Lower lobe of right lung (tissue), 2 donors: ENCODE measurements around the gene WWTR1. TPM values are rescaled to one million over a fixed set of nuclear protein-coding genes. Genes with fewer than 3 reads are reported as not detected.
A peak's percentile ranks its signal among the peaks of the same experiment; 100 is the strongest.

ENCODE experiments used
- ATAC-seq, 2 donors: fragments of 200-7000 bp; cut with Tn5 transposase; one replicate each; pipeline ENCODE4 v1.9.1; 2020 to 2022; ENCODE audit warnings: mild to moderate bottlenecking in 2 of 2, moderate library complexity in 2 of 2
- DNase-seq: peaks from one replicate; pipeline ENCODE4 v3.0.0-alpha.2; 2020
- H3K27ac ChIP-seq: fragments of 200-600 bp; one replicate; pipeline ENCODE4 v1.8.0; 2022
- H3K27me3 ChIP-seq: fragments of 200-600 bp; one replicate; pipeline ENCODE4 v1.8.0; 2022; ENCODE audit warnings: low read depth
- H3K36me3 ChIP-seq: fragments of 200-600 bp; one replicate; pipeline ENCODE4 v1.8.0; 2022; ENCODE audit warnings: mild to moderate bottlenecking
- H3K4me1 ChIP-seq: fragments of 200-600 bp; one replicate; pipeline ENCODE4 v1.8.0; 2022
- H3K4me3 ChIP-seq: fragments of 200-600 bp; one replicate; pipeline ENCODE4 v1.8.0; 2022; ENCODE audit warnings: mild to moderate bottlenecking
- H3K9me3 ChIP-seq: fragments of 200-600 bp; one replicate; pipeline ENCODE4 v1.8.0; 2022
- intact Hi-C: fragments of 100-400 bp; cut with DNase I; formaldehyde crosslinking; loops from one replicate; pipeline ENCODE4 v1.11.0; 2022
- total RNA-seq: library from RNA; stranded (reverse); fragmentation: NEBNext Ultra II Directional; extraction: Animal tissue kit (Norgen Biotek cat#: 25700); gene quantifications from one replicate; pipeline ENCODE4 v1.2.1, GENCODE V29; 2021
- TF ChIP-seq, protein P1 (sequence below): fragments of 200-600 bp; IDR thresholded peaks from one replicate; pipeline ENCODE4 v1.8.0; 2022; ENCODE audit warnings: antibody characterized with exemption, mild to moderate bottlenecking
- donor health status: DM: no; HTN: yes; CAD: no; lungs with severe emphysema.

Gene WWTR1
- total RNA-seq, 1 donor from 2014 or later = 89.5 TPM

GRCh38 chr3:149579838-149580542 is 77.8 kb downstream of the WWTR1 start:
- H3K27me3 ChIP-seq = no peaks in the 10 kb centered on the region
- DNase-seq (no peak), ATAC-seq (no peak)
- H3K36me3 ChIP-seq = no peaks in the 10 kb centered on the region
- no peak overlapping the region for H3K27ac ChIP-seq
- H3K4me1 ChIP-seq = peaks cover 73% of the 10 kb centered on the region
- TF ChIP-seq, protein P1, sequence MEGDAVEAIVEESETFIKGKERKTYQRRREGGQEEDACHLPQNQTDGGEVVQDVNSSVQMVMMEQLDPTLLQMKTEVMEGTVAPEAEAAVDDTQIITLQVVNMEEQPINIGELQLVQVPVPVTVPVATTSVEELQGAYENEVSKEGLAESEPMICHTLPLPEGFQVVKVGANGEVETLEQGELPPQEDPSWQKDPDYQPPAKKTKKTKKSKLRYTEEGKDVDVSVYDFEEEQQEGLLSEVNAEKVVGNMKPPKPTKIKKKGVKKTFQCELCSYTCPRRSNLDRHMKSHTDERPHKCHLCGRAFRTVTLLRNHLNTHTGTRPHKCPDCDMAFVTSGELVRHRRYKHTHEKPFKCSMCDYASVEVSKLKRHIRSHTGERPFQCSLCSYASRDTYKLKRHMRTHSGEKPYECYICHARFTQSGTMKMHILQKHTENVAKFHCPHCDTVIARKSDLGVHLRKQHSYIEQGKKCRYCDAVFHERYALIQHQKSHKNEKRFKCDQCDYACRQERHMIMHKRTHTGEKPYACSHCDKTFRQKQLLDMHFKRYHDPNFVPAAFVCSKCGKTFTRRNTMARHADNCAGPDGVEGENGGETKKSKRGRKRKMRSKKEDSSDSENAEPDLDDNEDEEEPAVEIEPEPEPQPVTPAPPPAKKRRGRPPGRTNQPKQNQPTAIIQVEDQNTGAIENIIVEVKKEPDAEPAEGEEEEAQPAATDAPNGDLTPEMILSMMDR = no peak
- no peaks in the 10 kb centered on the region for H3K9me3 ChIP-seq
- no peak overlapping the region for H3K4me3 ChIP-seq
- intact Hi-C loops = no loop called here

DNA sequence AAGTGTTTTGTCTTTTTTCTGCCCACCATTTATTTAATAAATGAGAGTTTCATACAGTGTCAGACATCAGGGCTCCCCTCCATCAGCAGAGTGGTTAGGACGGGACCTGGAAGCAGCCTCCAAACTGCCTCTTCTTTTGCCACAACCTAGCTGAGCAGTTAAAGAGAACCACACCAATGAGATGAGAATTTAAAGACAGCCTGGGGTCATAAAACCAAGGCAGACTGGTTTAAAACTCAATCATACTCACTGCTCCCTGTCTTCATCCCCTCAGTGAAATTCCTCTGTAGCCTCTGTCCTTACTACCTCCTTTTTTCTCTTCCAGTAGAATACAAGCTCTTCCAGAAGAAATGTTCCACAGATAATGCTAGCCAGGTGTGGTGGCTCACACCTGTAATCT is 78.7 kb downstream of the WWTR1 start:
- Histone ChIP-seq H3K27ac (no peak overlapping the region), H3K9me3 (no peaks in the 10 kb centered on the region), H3K4me3 (no peak overlapping the region), H3K36me3 (no peaks in the 10 kb centered on the region), H3K27me3 (no peaks in the 10 kb centered on the region), H3K4me1 (peaks cover 77% of the 10 kb centered on the region)
- intact Hi-C loops = no loop called here
- TF ChIP-seq, protein P1 = no peak
- ATAC-seq (no peak), DNase-seq (no peak)

GRCh38 chr3:149577801-149578200 is 80.0 kb downstream of the WWTR1 start:
- Histone ChIP-seq H3K27ac (no peak overlapping the region), H3K27me3 (no peaks in the 10 kb centered on the region), H3K9me3 (no peaks in the 10 kb centered on the region), H3K36me3 (no peaks in the 10 kb centered on the region), H3K4me1 (peaks cover 82% of the 10 kb centered on the region), H3K4me3 (no peak overlapping the region)
- DNase-seq (no peak), ATAC-seq (no peak)
- TF ChIP-seq, protein P1 = no peak
- intact Hi-C loops = no loop called here

- H3K27ac ChIP-seq = peak overlapping the region; percentile 72
- H3K4me3 ChIP-seq = no peak overlapping the region
- ATAC-seq = peak; percentile 63 to 75
- H3K27me3 ChIP-seq = no peaks in the 10 kb centered on the region
- peaks cover 79% of the 10 kb centered on the region for H3K4me1 ChIP-seq
- peaks cover 13% of the 10 kb centered on the region for H3K36me3 ChIP-seq
- H3K9me3 ChIP-seq = no peaks in the 10 kb centered on the region
- TF ChIP-seq, protein P1 = no peak
- DNase-seq = no peak
- intact Hi-C loops = no loop called here
Observed at GRCh38 chr3:149575961-149576564, 81.8 kb downstream of the WWTR1 start.

DNA sequence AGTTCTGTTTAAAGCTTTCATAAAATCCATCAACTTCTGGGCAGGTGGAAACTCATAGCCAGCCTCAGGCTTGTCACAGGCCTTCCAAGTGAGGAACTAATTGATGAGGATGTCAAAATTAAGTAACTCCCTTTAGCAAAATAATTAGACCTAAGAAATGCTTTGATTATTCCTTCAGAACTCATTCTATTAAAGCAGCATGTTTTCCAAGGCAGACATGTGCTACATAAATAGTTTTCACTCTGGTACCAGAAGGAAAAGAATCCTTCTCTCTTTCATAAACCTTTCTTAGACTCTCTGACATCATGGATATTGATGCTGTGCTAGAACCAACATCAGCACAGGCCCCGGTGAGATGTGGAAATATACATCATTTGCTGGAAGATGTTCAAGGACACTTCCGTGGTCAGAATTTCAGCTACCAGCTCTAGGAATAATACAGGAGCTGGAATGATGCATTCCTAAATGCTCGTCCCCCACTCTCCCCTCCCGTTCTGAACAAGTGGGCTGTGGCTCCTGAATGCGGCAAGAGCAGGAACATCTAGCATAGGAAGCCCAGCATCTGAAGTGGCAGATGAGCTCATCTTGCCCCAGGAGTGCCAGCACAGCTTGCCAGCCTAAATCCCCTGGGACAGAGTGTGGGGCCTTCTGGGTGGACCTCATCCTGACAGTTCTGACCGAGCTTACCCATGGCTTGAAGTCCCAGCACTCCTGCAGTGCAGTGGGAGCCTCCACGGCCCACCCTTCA is 82.4 kb downstream of the WWTR1 start:
- no peaks in the 10 kb centered on the region for H3K27me3 ChIP-seq
- H3K4me1 ChIP-seq = peaks cover 75% of the 10 kb centered on the region
- no peaks in the 10 kb centered on the region for H3K9me3 ChIP-seq
- peak overlapping the region; percentile 72 for H3K27ac ChIP-seq
- H3K36me3 ChIP-seq = peaks cover 19% of the 10 kb centered on the region
- intact Hi-C loops = no loop called here
- TF ChIP-seq, protein P1 = no peak
- H3K4me3 ChIP-seq = no peak overlapping the region
- no peak for DNase-seq
- peak; percentile 69 to 71 for ATAC-seq
